Measurements from ENCODE around the gene SUFU. TPM values are rescaled to one million over a fixed set of nuclear protein-coding genes. Genes with fewer than 3 reads are reported as not detected.

The SUFU gene
- total RNA-seq, 2 donors from 2014 or later, result 3.1 to 6.6 TPM

GRCh38 chr10:102491136-102491535 lies 12.6 kb upstream of the SUFU start:
- Histone ChIP-seq H3K4me1 (peaks cover 25% of the 10 kb centered on the region), H3K9me3 (no peaks in the 10 kb centered on the region), H3K4me3 (no peak overlapping the region), H3K27me3 (no peaks in the 10 kb centered on the region), H3K27ac (no peak overlapping the region), H3K36me3 (replicated peaks in 1 of 2; ENCODE audit: insufficient read depth in 1 of 2, low read depth in 2 of 2) (peaks cover 16 to 24% of the 10 kb centered on the region in 2 donors)
- DNase-seq (no peak), ATAC-seq (no peak)
- TF ChIP-seq POLR2A (IDR thresholded peaks at IDR 0.05) (no peak), CTCF (IDR thresholded peaks at IDR 0.05) (no peak)
- intact Hi-C loops (cut with DNase I), result no loop called here
- 82 to 84% methylated on average over 4 of the region's 4 CpGs for WGBS, 2 donors

GRCh38 chr10:102492344-102492939 lies 11.3 kb upstream of the SUFU start:
- 67 to 71% methylated on average over 7 of the region's 7 CpGs for WGBS, 2 donors
- no peak for DNase-seq
- Histone ChIP-seq H3K27me3 (no peaks in the 10 kb centered on the region), H3K9me3 (no peaks in the 10 kb centered on the region), H3K36me3 (replicated peaks in 1 of 2; ENCODE audit: insufficient read depth in 1 of 2, low read depth in 2 of 2) (peaks cover 13 to 16% of the 10 kb centered on the region in 2 donors), H3K27ac (peak overlapping the region; percentile 43 to 59 (median 46)), H3K4me3 (no peak overlapping the region), H3K4me1 (peaks cover 25% of the 10 kb centered on the region)
- intact Hi-C loops (cut with DNase I), result no loop called here
- peak; percentile 18 for ATAC-seq
- no peak for TF ChIP-seq POLR2A (IDR thresholded peaks at IDR 0.05)
- no peak for TF ChIP-seq CTCF (IDR thresholded peaks at IDR 0.05)

- Histone ChIP-seq H3K27me3 (no peaks in the 10 kb centered on the region), H3K27ac (peak overlapping the region; percentile 34 to 59 (median 44)), H3K9me3 (no peaks in the 10 kb centered on the region), H3K4me1 (peaks cover 25% of the 10 kb centered on the region), H3K36me3 (replicated peaks in 1 of 2; ENCODE audit: insufficient read depth in 1 of 2, low read depth in 2 of 2) (peaks cover 11 to 14% of the 10 kb centered on the region in 2 donors), H3K4me3 (no peak overlapping the region)
- peak; percentile 90 for ATAC-seq
- 17 to 22% methylated on average over 2 of the region's 2 CpGs for whole genome bisulfite sequencing, 2 donors
- TF ChIP-seq CTCF (IDR thresholded peaks at IDR 0.05), result no peak
- no peak for TF ChIP-seq POLR2A (IDR thresholded peaks at IDR 0.05)
- peak; percentile 63 to 84 (median 73) for DNase-seq
- intact Hi-C loops (cut with DNase I), result no loop called here
These were observed 10.8 kb upstream of the SUFU start for GRCh38 chr10:102492983-102493382.

- DNase-seq (no peak), ATAC-seq (no peak)
- Histone ChIP-seq H3K27me3 (no peaks in the 10 kb centered on the region), H3K27ac (peak overlapping the region in 3 of 4 donors; percentile 34 to 59 (median 46)), H3K36me3 (replicated peaks in 1 of 2; ENCODE audit: insufficient read depth in 1 of 2, low read depth in 2 of 2) (peaks cover 3 to 6% of the 10 kb centered on the region in 2 donors), H3K4me3 (no peak overlapping the region), H3K9me3 (no peaks in the 10 kb centered on the region), H3K4me1 (peaks cover 25% of the 10 kb centered on the region)
- intact Hi-C loops (cut with DNase I), result no loop called here
- TF ChIP-seq POLR2A (IDR thresholded peaks at IDR 0.05) (no peak), CTCF (IDR thresholded peaks at IDR 0.05) (no peak)
- 90 to 92% methylated on average over 2 of the region's 2 CpGs for WGBS, 2 donors
These were observed 10.0 kb upstream of the SUFU start for GRCh38 chr10:102493771-102494170.

- H3K27me3 ChIP-seq, result no peaks in the 10 kb centered on the region
- no peak overlapping the region for H3K27ac ChIP-seq
- WGBS, 2 donors, result 80 to 87% methylated on average over 1 of the region's 1 CpG
- H3K36me3 ChIP-seq (replicated peaks in 1 of 2; ENCODE audit: insufficient read depth in 1 of 2, low read depth in 2 of 2), result no peaks in the 10 kb centered on the region
- TF ChIP-seq CTCF (IDR thresholded peaks at IDR 0.05) (no peak), POLR2A (IDR thresholded peaks at IDR 0.05) (no peak)
- intact Hi-C loops (cut with DNase I), result no loop called here
- no peak overlapping the region for H3K4me3 ChIP-seq
- no peak for DNase-seq
- ATAC-seq, result no peak
- H3K9me3 ChIP-seq, result no peaks in the 10 kb centered on the region
- peaks cover 31% of the 10 kb centered on the region for H3K4me1 ChIP-seq
These were observed 6.2 kb upstream of the SUFU start for GRCh38 chr10:102497545-102497944.
